Measurements from ENCODE around the gene TXNRD3. TPM values are rescaled to one million over a fixed set of nuclear protein-coding genes. Genes with fewer than 3 reads are reported as not detected.
A peak's percentile ranks its signal among the peaks of the same experiment; 100 is the strongest.
"Not testable (repeated sequence)": the region's sequence is repeated elsewhere in the genome, so short reads cannot be mapped to it uniquely, and the experiment has no call there.

Gene TXNRD3
- polyA plus RNA-seq, 1 donor from 2014 or later: 0.28 TPM

DNA sequence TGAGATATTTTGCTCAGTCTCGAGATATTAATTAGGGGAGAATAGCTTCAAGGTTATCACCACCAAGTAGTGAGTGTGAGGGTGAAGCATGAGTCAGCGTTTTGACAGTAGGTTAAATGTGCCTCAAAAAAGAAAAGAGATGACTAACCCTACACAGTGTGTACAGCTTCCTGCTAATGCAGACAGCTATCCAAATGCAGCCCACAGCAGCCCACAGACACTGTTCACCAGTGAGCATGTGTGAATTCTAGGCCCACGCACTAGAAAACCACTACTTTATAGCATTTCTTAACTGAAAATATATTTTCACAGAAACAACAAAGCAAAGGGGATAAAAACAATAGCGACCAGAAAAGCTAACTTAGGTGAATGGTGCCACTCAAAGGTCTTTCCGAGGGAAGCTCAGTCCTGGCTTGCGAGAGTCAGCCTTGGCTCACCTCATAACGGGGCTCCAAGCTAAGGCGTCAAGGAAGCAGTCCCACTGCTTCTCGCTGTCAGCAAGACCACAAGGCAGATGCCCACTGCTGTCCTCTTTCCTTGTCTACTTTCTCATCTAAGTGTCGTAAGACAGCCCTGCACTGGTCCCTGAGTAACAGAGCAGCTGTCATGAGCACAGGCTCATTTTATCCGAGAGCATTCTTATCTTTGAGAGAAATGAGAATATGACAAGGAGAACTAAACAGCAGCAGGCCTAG lies 47.6 kb downstream of the TXNRD3 start:
- peaks cover 0 to 1% (median 0%) of the 10 kb centered on the region in 3 donors for H3K9me3 Mint-ChIP-seq
- H3K27ac Mint-ChIP-seq: no peak overlapping the region
- H3K36me3 Mint-ChIP-seq: peaks cover 5% of the 10 kb centered on the region
- peaks cover 6% of the 10 kb centered on the region for H3K27me3 Mint-ChIP-seq
- no peak overlapping the region for H3K4me3 Mint-ChIP-seq
- H3K4me1 Mint-ChIP-seq: no peaks in the 10 kb centered on the region

DNA sequence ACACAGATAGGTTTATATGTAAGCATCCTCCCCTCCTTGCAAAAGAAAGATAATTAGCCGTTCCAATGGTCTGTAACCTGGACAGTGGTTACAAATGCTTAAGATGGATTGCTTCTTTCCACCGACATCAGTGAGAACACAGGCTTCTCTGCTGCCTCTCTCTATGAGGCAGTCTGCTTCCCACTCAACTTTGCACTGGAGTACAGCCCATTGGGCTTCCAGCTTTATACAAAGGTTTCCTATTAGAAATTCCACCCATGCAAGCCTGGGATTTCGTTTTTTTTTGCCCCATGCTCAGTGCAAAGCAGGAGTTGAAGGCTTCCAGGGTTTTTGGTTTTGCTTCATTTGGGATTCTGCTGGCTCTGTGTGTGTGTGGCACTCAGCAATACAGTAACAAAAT lies 48.9 kb downstream of the TXNRD3 start:
- Mint-ChIP-seq H3K36me3 (peaks cover 5% of the 10 kb centered on the region), H3K27ac (no peak overlapping the region), H3K9me3 (peaks cover 0 to 1% (median 0%) of the 10 kb centered on the region in 3 donors), H3K4me1 (no peaks in the 10 kb centered on the region), H3K27me3 (peaks cover 7% of the 10 kb centered on the region), H3K4me3 (no peak overlapping the region)

DNA sequence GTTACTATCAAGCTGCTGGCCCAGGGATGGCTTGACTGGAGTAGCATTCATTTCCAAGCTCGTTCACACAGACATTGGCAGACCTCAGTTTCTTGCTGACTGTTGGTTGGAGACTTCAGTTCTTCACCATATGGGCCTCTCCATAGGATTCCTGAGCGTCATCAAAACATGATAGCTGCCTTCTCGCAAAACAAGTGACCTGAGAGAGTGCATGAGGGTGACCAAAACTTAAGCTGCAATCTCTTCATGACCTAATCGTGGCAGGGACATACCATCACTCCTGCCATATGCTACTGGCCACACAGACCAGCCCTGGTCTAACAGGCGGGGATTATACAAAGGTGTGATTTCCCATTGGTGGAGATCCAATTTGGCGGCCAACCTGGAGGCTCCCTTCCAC lies 50.2 kb downstream of the TXNRD3 start:
- Mint-ChIP-seq H3K9me3 (peaks cover 0 to 1% (median 0%) of the 10 kb centered on the region in 3 donors), H3K4me1 (no peaks in the 10 kb centered on the region), H3K36me3 (peaks cover 5% of the 10 kb centered on the region), H3K27me3 (peaks cover 15% of the 10 kb centered on the region), H3K27ac (no peak overlapping the region), H3K4me3 (no peak overlapping the region)

DNA sequence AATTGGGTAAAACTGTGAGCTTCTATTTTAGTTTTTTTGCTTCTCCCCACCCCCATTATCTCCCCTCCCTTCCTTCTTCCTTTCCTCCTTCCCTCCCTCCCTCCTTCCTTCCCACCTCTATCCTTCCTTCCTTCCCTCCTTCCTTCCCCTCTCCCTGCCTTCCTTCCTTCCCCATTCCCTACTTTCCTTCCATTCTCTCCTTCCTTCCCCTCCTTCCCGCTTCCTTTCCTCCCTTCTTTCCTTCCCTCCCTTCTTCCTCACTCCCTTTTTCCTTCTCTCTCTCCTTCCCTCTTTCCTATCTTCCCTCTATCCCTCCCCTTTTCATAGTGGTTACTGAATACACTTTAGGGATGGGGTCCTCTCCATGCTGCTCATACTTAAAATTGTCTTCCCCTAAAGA lies 55.8 kb downstream of the TXNRD3 start:
- Mint-ChIP-seq H3K36me3 (peaks cover 2% of the 10 kb centered on the region), H3K4me1 (no peaks in the 10 kb centered on the region), H3K9me3 (peaks cover 0 to 2% (median 1%) of the 10 kb centered on the region in 3 donors), H3K27me3 (peaks cover 11% of the 10 kb centered on the region), H3K4me3 (no peak overlapping the region), H3K27ac (no peak overlapping the region)

DNA sequence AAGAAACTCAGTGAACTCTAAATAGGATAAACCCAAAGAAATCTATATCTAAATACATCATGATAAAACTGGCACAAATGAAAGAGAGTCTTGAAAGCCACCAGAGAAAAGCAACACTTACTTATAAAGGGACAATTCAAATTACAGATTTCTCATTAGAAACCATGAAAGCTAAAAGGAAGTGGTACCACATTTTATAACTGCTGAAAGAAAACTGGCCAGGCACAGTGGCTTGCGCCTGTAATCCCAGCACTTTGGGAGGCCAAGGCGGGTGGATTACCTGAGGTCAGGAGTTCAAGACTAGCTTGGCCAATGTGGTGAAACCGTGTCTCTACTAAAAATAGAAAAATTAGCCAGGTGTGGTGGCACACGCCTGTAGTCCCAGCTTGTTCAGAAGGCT lies 59.4 kb downstream of the TXNRD3 start:
- not testable (repeated sequence) for H3K27ac Mint-ChIP-seq, H3K27me3 Mint-ChIP-seq, H3K4me1 Mint-ChIP-seq, H3K4me3 Mint-ChIP-seq, H3K36me3 Mint-ChIP-seq, H3K9me3 Mint-ChIP-seq

DNA sequence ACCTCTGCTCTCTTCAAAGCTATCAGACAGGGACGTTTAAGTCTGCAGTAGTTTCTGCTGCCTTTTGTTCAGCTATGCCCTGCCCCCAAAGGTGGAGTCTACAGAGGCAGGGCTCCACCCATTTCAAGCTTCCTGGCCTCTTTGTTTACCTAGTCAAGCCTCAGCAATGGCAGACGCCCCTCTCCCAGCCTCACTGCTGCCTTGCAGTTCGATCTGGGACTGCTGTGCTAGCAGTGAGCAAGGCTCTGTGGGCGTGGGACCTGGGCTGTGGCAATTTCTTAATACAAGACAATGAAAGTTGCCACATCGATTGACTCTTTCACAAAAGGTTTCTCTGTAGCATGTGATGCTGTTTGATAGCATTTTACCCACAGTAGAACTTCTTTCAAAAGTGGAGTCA lies 63.4 kb downstream of the TXNRD3 start:
- not testable (repeated sequence) for H3K4me1 Mint-ChIP-seq, H3K36me3 Mint-ChIP-seq, H3K27ac Mint-ChIP-seq, H3K27me3 Mint-ChIP-seq, H3K4me3 Mint-ChIP-seq
- peaks cover 0 to 18% (median 11%) of the 10 kb centered on the region in 3 donors for H3K9me3 Mint-ChIP-seq

DNA sequence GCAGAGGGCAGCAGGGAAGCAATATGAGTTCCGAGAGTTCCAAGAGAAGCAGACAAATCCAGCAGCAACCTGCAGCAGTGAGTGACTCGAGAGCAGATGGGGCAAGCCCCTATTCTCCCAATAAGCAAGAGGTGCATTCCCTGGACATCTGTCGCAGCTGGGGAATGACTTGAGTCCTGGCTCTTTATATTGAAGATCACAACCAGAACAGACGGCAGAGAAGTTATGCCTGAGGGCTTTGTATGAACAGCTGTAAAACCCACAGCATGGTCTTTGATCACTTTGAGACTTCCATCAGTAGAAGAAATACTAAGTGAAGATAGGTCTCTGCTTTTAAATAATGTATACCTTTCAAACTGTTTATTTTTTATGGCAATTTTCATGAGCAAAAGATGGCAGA lies 72.6 kb downstream of the TXNRD3 start:
- H3K36me3 Mint-ChIP-seq: no peaks in the 10 kb centered on the region
- H3K4me3 Mint-ChIP-seq: no peak overlapping the region

DNA sequence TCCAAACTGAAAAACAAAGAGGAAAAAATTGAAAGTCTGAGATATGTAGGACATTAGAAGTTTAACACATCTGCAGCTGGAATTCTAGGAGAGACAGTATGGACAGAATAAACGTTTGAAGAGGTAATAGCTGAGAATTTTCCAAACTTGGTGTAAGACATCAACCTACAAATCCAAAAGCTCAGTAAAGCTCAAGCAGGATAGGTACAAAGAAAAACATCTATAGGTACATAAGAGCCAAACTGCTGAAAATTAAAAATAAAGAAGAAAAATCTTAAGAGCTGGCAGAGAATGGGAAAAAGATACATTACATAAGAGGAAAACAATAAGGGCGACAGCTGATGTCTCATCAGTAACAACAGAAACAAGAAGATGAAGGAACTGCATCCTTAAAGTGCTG lies 73.4 kb downstream of the TXNRD3 start:
- Mint-ChIP-seq H3K27me3 (peaks cover 6% of the 10 kb centered on the region), H3K4me1 (no peaks in the 10 kb centered on the region), H3K9me3 (peaks cover 0 to 3% (median 0%) of the 10 kb centered on the region in 3 donors), H3K27ac (no peak overlapping the region), H3K4me3 (no peak overlapping the region), H3K36me3 (no peaks in the 10 kb centered on the region)

More for the DNA sequence above, 72.6 kb downstream of the TXNRD3 start:
- H3K27ac Mint-ChIP-seq: no peak overlapping the region
- no peaks in the 10 kb centered on the region for H3K4me1 Mint-ChIP-seq
- peaks cover 0 to 4% (median 3%) of the 10 kb centered on the region in 3 donors for H3K9me3 Mint-ChIP-seq
- peaks cover 5% of the 10 kb centered on the region for H3K27me3 Mint-ChIP-seq

DNA sequence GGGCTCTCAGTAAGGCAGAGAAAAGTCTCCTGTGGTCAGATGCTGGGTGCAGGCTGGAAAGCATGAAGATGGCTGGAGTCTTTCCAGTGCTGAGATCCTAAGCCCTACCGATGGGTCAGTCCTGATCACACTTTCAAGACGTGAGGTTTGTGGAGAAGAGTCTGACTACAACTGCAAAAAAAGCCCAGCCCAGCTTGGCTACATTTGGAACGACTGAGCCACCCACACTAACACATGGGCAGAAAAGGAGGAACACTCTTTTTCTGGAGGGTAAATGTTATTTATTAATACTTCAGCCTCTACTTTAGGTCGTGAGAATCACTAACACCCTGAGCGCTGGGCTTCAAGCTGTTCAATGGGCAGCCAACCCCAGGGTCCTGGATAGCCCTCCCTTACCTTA lies 74.2 kb downstream of the TXNRD3 start:
- no peak overlapping the region for H3K4me3 Mint-ChIP-seq
- peaks cover 6% of the 10 kb centered on the region for H3K27me3 Mint-ChIP-seq
- H3K36me3 Mint-ChIP-seq: no peaks in the 10 kb centered on the region
- H3K9me3 Mint-ChIP-seq: peaks cover 0 to 3% (median 0%) of the 10 kb centered on the region in 3 donors
- no peaks in the 10 kb centered on the region for H3K4me1 Mint-ChIP-seq
- no peak overlapping the region for H3K27ac Mint-ChIP-seq

DNA sequence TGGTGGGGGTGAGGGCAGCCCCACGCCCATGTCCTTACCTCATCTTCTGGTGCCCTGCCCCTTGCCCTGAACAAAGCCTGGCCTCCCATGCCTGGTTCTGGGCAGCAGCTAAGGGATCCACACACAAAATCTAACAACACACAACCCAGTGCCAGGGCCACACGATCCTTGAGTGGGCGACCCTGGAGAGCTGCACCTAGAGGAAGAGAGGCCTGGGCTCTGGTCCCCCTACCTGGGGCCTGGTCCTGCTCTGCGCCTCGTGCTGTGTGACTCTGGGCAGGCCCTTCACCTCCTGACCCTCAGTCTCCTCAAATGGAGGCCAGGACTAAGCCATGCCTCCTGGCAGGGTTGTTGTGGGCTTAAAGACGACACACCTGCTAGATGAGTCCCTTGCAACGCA lies 76.2 kb downstream of the TXNRD3 start:
- Mint-ChIP-seq H3K9me3 (no peaks in the 10 kb centered on the region), H3K36me3 (no peaks in the 10 kb centered on the region), H3K4me3 (no peak overlapping the region), H3K27me3 (peaks cover 10% of the 10 kb centered on the region), H3K4me1 (no peaks in the 10 kb centered on the region), H3K27ac (no peak overlapping the region)

DNA sequence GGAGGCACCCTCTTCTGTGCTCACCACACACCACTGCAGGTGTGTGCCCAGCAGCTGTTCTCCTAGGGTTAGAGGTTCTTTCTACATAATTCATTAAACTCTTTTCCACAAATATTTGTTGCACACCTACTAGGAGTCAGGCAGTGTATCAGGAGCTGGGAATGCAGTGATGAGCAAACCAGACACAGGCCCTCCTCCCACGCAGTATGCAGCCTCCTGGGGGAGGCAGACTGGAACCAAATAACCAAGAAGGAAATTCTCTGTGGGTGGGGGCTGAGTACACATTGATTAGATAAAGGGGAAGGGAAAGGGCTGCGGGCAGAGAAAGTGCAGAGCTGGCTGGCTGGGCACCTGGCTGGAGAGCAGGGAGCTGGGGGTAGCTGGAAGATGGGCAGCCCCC lies 77.7 kb downstream of the TXNRD3 start:
- Mint-ChIP-seq H3K27me3 (peaks cover 15% of the 10 kb centered on the region), H3K36me3 (no peaks in the 10 kb centered on the region), H3K4me1 (no peaks in the 10 kb centered on the region), H3K4me3 (peak overlapping the region in 1 of 4 donors; percentile 7), H3K27ac (no peak overlapping the region), H3K9me3 (no peaks in the 10 kb centered on the region)

DNA sequence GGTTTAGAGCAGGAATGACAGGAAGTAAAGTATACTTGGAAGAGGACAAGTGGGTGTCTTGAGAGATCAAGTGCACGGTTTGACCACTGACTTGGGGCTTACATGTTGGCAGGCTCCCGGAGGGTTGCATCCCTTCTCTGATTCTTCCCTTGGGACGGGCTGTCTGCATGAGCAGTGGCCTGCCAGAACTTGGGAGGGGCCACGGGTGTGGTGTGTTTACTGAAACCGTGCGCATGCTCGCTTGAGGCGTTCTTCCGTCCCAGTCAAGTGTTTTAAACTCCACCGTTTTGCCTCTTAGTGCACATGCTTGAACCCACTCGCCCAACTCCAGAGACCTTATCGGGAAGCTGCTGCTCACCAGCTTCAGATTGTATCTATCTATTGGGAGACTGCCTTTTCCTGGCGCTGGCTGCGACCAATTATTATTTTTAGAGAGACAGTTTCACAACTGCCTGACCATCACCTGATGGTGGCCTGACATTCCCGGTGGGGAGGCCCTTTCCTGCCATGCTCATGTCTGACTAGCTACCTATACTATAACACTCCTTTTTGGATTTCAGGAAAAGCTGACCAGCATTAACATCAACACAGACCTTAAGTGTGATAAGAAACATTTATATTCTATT lies 81.3 kb downstream of the TXNRD3 start:
- H3K4me1 Mint-ChIP-seq: no peaks in the 10 kb centered on the region
- peaks cover 13% of the 10 kb centered on the region for H3K27me3 Mint-ChIP-seq
- H3K27ac Mint-ChIP-seq: no peak overlapping the region
- no peak overlapping the region for H3K4me3 Mint-ChIP-seq
- no peaks in the 10 kb centered on the region for H3K36me3 Mint-ChIP-seq
- no peaks in the 10 kb centered on the region for H3K9me3 Mint-ChIP-seq

DNA sequence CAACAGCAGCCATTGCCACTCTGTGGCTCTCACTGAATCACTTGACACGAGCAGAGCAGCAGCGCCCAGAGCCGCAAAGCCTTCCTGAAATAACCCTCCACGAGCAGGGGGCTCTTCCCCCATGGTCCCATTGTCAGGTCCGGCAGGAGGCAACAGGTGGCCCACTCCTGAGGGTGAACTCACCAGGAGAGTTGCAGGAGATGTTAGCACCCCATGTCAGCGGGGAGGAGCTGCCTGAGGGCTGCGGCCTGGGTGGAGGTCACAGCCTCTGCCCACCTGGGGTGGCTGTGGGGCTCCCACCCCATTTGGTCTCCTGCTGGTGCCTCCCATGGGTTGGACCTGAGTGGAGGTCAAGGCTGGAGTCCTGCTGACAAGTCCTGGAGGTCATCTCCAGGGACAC lies 83.8 kb downstream of the TXNRD3 start:
- H3K27ac Mint-ChIP-seq: no peak overlapping the region

DNA sequence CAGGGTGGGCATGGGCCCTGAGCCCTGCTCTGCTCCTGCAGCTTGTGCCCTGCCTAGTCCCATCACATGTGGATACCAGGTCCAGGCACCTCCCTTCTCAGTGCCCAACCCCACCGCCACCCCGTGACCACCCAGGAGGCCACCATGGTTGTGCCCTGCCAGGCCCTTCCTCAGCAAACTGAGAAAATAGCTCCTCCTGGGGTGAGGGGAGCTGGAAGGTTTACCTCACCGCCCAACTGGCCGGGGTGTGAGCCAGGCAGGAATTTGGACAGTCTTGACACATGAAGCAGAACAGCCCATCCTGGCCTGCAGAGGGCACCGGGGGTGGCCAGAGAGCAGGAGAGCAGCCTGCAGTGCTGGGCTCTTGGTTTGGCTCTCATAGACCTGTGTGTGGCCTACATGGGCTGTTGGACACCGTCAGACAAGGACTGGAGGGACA lies 84.8 kb downstream of the TXNRD3 start:
- no peaks in the 10 kb centered on the region for H3K9me3 Mint-ChIP-seq
- no peaks in the 10 kb centered on the region for H3K36me3 Mint-ChIP-seq
- peaks cover 12% of the 10 kb centered on the region for H3K27me3 Mint-ChIP-seq
- H3K4me3 Mint-ChIP-seq: no peak overlapping the region
- no peak overlapping the region for H3K27ac Mint-ChIP-seq
- H3K4me1 Mint-ChIP-seq: no peaks in the 10 kb centered on the region

More for the DNA sequence above, 83.8 kb downstream of the TXNRD3 start:
- no peaks in the 10 kb centered on the region for H3K9me3 Mint-ChIP-seq
- H3K4me3 Mint-ChIP-seq: no peak overlapping the region
- no peaks in the 10 kb centered on the region for H3K4me1 Mint-ChIP-seq
- H3K36me3 Mint-ChIP-seq: no peaks in the 10 kb centered on the region
- H3K27me3 Mint-ChIP-seq: peaks cover 14% of the 10 kb centered on the region

DNA sequence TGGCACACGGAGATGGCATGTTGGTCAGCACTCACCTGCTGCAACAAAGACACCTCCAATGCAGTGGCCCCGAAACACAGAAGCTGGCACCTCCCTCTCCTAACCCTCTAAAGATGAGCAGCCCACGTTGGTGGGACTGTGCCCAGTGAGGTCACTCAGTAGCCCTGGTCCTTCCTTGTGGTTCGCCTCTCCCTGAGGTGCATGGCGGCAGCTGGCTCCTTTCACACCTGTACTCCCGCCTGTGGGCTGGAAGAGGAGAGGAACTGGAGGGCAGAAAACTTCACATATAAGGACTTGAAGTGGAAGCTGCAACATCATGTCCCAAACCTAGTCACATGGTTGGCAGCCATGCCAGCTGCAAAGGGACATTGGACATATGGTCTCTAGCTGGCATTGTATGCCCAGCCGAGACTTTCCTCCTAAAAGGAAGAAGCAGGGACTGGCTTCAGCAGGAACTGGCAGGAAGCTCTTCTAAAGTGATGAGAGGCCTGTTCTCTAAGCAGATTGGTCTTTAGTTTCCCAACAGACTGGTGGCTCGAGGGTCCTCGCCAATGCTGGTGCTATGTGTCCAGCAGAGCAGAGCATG lies 85.4 kb downstream of the TXNRD3 start:
- no peaks in the 10 kb centered on the region for H3K4me1 Mint-ChIP-seq
- H3K27ac Mint-ChIP-seq: no peak overlapping the region
- H3K36me3 Mint-ChIP-seq: no peaks in the 10 kb centered on the region
- no peak overlapping the region for H3K4me3 Mint-ChIP-seq
- peaks cover 10% of the 10 kb centered on the region for H3K27me3 Mint-ChIP-seq
- no peaks in the 10 kb centered on the region for H3K9me3 Mint-ChIP-seq

All from IgD-negative memory B cell (primary cell).